PC-9 (cell line): ENCODE data around the gene FKTN. TPM values are rescaled to one million over a fixed set of nuclear protein-coding genes. Genes with fewer than 3 reads are reported as not detected.

Experiments used
- BruUV-seq: library from RNA; stranded (reverse); fragments of 400-500 nt; replicated peaks from 2 replicates; lab custom pipeline; 2021; lab: Mats Ljungman, UMichigan
- CTCF ChIA-PET: fragments of 300-600 bp; sonication (Branson Sonifier 250); formaldehyde crosslinking; loops from one replicate; lab custom pipeline; 2022; ENCODE audit warnings: antibody characterized with exemption; lab: Charles Lee
- POLR2A ChIA-PET: fragments of 300-600 bp; sonication (Branson Sonifier 250); formaldehyde crosslinking; loops from one replicate; lab custom pipeline; 2022; ENCODE audit warnings: antibody characterized with exemption; ENCODE audit not compliant: unreplicated experiment; lab: Charles Lee
- DNase-seq, 2 experiments: peaks; one replicate each; pipeline versions ENCODE4 v3.0.0 to v3.0.0-alpha.2; 2015 to 2022; ENCODE audit warnings: mixed read lengths in 1 of 2
- H2AFZ ChIP-seq: fragments of 200-600 bp; sonication (generic); 2 replicates; pipeline ENCODE4 v1.8.1; 2017; ENCODE audit warnings: antibody characterized with exemption
- H3F3A ChIP-seq: fragments of 200-600 bp; sonication (generic); 2 replicates; pipeline ENCODE4 v1.8.1; 2017; ENCODE audit warnings: antibody characterized with exemption, mild to moderate bottlenecking, low read depth; ENCODE audit not compliant: insufficient read depth
- H3K27ac ChIP-seq: fragments of 200-600 bp; sonication (generic); 2 replicates; pipeline ENCODE4 v1.6.1; 2016; ENCODE audit warnings: mixed run types
- H3K27me3 ChIP-seq: fragments of 200-600 bp; sonication (generic); 2 replicates; pipeline ENCODE4 v1.6.1; 2016; ENCODE audit warnings: low read depth, mixed run types; ENCODE audit not compliant: insufficient read depth
- H3K36me3 ChIP-seq: fragments of 200-600 bp; sonication (generic); 2 replicates; pipeline ENCODE4 v1.6.1; 2016; ENCODE audit warnings: low read depth, mixed run types
- H3K4me1 ChIP-seq: fragments of 200-600 bp; sonication (generic); replicated peaks from 2 replicates; pipeline ENCODE4 v1.6.1; 2016; ENCODE audit warnings: mixed run types; ENCODE audit not compliant: insufficient read depth
- H3K4me2 ChIP-seq: fragments of 200-600 bp; sonication (generic); 2 replicates; pipeline ENCODE4 v1.6.1; 2017; ENCODE audit warnings: mixed run types
- H3K4me3 ChIP-seq: fragments of 200-600 bp; sonication (generic); 2 replicates; pipeline ENCODE4 v1.6.1; 2016; ENCODE audit warnings: mixed run types
- H3K79me2 ChIP-seq: fragments of 200-600 bp; sonication (generic); 2 replicates; pipeline ENCODE4 v1.6.1; 2017; ENCODE audit warnings: low read depth, mixed run types
- H3K9me2 ChIP-seq: fragments of 200-600 bp; sonication (generic); 2 replicates; pipeline ENCODE4 v1.8.1; 2017; ENCODE audit warnings: mild to moderate bottlenecking; ENCODE audit not compliant: insufficient read depth
- H3K9me3 ChIP-seq: fragments of 200-600 bp; sonication (generic); 2 replicates; pipeline ENCODE4 v1.8.1; 2016; ENCODE audit warnings: low read depth; ENCODE audit not compliant: insufficient read depth
- H4K20me1 ChIP-seq: fragments of 200-600 bp; sonication (generic); 2 replicates; pipeline ENCODE4 v1.8.1; 2017; ENCODE audit not compliant: insufficient read depth
- CTCF ChIP-seq: fragments of 200-600 bp; sonication (generic); conservative IDR thresholded peaks from 2 replicates; pipeline ENCODE4 v1.6.1; 2017; ENCODE audit warnings: mixed run types, antibody characterized with exemption, mild to moderate bottlenecking, moderate library complexity
- EZH2 ChIP-seq: fragments of 200-600 bp; sonication (generic); IDR thresholded peaks from 2 replicates; pipeline ENCODE4 v1.8.0; 2017; ENCODE audit warnings: antibody characterized with exemption, low read depth
- intact Hi-C: fragments of 100-400 bp; cut with micrococcal nuclease; formaldehyde crosslinking; loops from one replicate; pipeline ENCODE4 v1.10.0; 2022; ENCODE audit not compliant: unreplicated experiment
- total RNA-seq: library from RNA; stranded (reverse); gene quantifications from 2 replicates; pipeline ENCODE4 v1.2.3, GENCODE V29; 2021

FKTN gene
- total RNA-seq, 1 experiment from 2014 or later, result 32.3 TPM

DNA sequence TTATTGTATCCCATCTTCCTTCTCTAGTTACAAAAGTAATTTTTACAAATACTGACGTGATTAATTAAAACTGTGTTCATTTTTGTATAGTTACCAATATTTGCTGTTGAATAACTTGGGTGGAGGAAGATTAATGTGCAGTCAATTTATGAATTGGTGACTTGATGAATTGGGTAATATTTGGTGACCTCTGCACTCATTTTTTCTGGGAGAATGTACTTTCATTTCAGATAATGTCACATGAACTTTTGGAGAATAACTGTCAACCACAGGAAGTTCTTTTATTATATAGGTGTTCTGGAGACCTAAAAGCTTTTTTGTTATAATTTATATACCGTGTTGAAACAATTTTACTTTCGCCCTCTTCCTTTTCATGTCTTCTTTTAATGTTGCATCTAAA lies 26.4 kb upstream of the FKTN start:
- no peaks in the 10 kb centered on the region for H3K4me1 ChIP-seq
- no peaks in the 10 kb centered on the region for H3K27me3 ChIP-seq
- no peak for TF ChIP-seq EZH2
- no peak for TF ChIP-seq CTCF
- CTCF ChIA-PET, result no interaction called here
- intact Hi-C loops, result no loop called here
- H3K9me3 ChIP-seq, result no peaks in the 10 kb centered on the region
- DNase-seq, result no peak
- BruUV-seq, result no TSS peak
- no peaks in the 10 kb centered on the region for H3K9me2 ChIP-seq
- no peak overlapping the region for H3K4me3 ChIP-seq
- H3K36me3 ChIP-seq, result 0 out of 2 replicates have a peak, but pooled peaks cover 4% of the 10 kb centered on the region
- H4K20me1 ChIP-seq, result no peaks in the 10 kb centered on the region
- POLR2A ChIA-PET, result no interaction called here
- no peak overlapping the region for H3K27ac ChIP-seq
- H2AFZ ChIP-seq, result no peak overlapping the region
- 0 out of 2 replicates have a peak, but pooled peaks cover 5% of the 10 kb centered on the region for H3F3A ChIP-seq
- no peaks in the 10 kb centered on the region for H3K79me2 ChIP-seq
- H3K4me2 ChIP-seq, result no peak overlapping the region

- Histone ChIP-seq H3K9me3 (no peaks in the 10 kb centered on the region), H2AFZ (no peak overlapping the region), H3K4me3 (no peak overlapping the region), H3K4me2 (no peak overlapping the region), H4K20me1 (no peaks in the 10 kb centered on the region), H3K36me3 (0 out of 2 replicates have a peak, but pooled peaks cover 4% of the 10 kb centered on the region), H3F3A (0 out of 2 replicates have a peak, but pooled peaks cover 4% of the 10 kb centered on the region), H3K79me2 (no peaks in the 10 kb centered on the region), H3K9me2 (no peaks in the 10 kb centered on the region), H3K4me1 (no peaks in the 10 kb centered on the region), H3K27ac (no peak overlapping the region), H3K27me3 (no peaks in the 10 kb centered on the region)
- intact Hi-C loops, result no loop called here
- BruUV-seq, result no TSS peak
- ChIA-PET POLR2A (no interaction called here), CTCF (no interaction called here)
- TF ChIP-seq CTCF (no peak), EZH2 (no peak)
- no peak for DNase-seq
Observed at GRCh38 chr9:105535920-105536668, 21.8 kb upstream of the FKTN start.

DNA sequence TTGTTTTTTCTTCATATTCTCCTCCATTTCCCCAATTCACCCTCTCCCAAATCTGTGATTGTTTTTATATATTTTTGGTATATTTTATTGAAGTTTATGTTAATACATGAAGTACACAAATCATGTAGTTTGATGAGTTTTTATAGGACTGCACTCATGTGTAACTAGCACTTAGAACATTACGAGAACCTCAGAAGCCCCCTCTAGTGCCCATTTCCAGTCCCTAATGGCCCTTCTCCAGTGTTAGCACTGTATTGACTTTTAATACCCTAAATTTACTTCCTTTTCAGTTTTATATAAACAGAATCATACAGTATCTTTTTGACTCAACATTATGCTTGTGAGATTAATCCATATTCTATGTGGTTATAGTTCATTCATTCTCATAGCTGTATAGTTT lies 18.5 kb upstream of the FKTN start:
- H2AFZ ChIP-seq, result no peak overlapping the region
- H3K9me3 ChIP-seq, result no peaks in the 10 kb centered on the region
- BruUV-seq, result no TSS peak
- H3K4me1 ChIP-seq, result no peaks in the 10 kb centered on the region
- no peak for TF ChIP-seq EZH2
- no peak for TF ChIP-seq CTCF
- no peaks in the 10 kb centered on the region for H3K9me2 ChIP-seq
- ChIA-PET POLR2A (no interaction called here), CTCF (no interaction called here)
- H3K27me3 ChIP-seq, result no peaks in the 10 kb centered on the region
- H3K4me2 ChIP-seq, result no peak overlapping the region
- no peak for DNase-seq
- H3F3A ChIP-seq, result no peaks in the 10 kb centered on the region
- intact Hi-C loops, result no loop called here
- H3K27ac ChIP-seq, result no peak overlapping the region
- no peaks in the 10 kb centered on the region for H4K20me1 ChIP-seq
- no peak overlapping the region for H3K4me3 ChIP-seq
- H3K79me2 ChIP-seq, result no peaks in the 10 kb centered on the region
- H3K36me3 ChIP-seq, result 0 out of 2 replicates have a peak, but pooled peaks cover 4% of the 10 kb centered on the region
